Uterus (tissue), 2 donors: ENCODE data around the gene ARHGAP42.

Source experiments
- CTCF ChIP-seq, 4 experiments: fragments of 200-600 bp in 2 of 4; fragments of 450-650 bp in 2 of 4; sonication (generic) in 2 of 4; IDR thresholded peaks; one replicate each; pipeline ENCODE4 v1.5.1; 2016 to 2019; ENCODE audit warnings: antibody characterized with exemption in 4 of 4, mild to moderate bottlenecking in 2 of 4, moderate library complexity in 1 of 4
- POLR2A ChIP-seq, 2 donors: fragments of 450-650 bp; IDR thresholded peaks; one replicate each; pipeline ENCODE4 v1.6.1; 2016; ENCODE audit warnings: antibody characterized with exemption in 2 of 2, mild to moderate bottlenecking in 1 of 2, moderate library complexity in 1 of 2

DNA sequence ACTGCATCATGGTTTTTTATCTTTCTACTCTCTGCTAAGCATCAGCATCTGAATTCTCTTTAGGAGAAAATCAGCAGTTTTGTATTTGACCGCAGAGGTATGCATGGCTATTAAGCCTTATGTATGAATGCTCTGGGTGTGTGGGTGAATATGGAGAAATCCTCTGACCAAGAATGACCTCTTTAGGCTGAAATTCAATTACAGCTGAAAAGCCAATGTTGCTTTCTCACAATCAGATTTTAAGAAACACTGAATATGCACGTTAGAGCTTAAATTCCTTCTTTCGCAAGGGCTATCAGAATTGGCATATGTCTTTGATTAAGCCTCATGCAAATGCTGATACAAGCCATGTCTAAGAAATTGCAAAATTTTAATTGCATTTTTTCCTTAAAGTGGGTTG lies 43.2 kb downstream of the ARHGAP42 start:
- TF ChIP-seq CTCF (IDR thresholded peaks at IDR 0.05) (no peak), POLR2A (IDR thresholded peaks at IDR 0.05) (no peak)
